ENCODE data around the gene TSPAN9.
A peak's percentile ranks its signal among the peaks of the same experiment; 100 is the strongest.

TSPAN9 gene

GRCh38 chr12:3045494-3045893 is 31.7 kb upstream of the TSPAN9 start:
- peaks cover 27% of the 10 kb centered on the region for H3K36me3 ChIP-seq (ENCODE audit: control insufficient read depth, insufficient read depth, low read length)
- peaks cover 5% of the 10 kb centered on the region for H3K4me1 ChIP-seq (ENCODE audit: control insufficient read depth, insufficient read depth, low read length, poor library complexity, severe bottlenecking)
- 100% methylated on average over 2 to 3 of the region's 5 CpGs for WGBS, 2 experiments (ENCODE audit: insufficient coverage in 2 of 2)
- no peak overlapping the region for H3K27ac ChIP-seq (ENCODE audit: low read depth, low read length, severe bottlenecking)
- no peaks in the 10 kb centered on the region for H3K9me3 ChIP-seq (ENCODE audit: control insufficient read depth, low read length)
- no peak overlapping the region for H3K4me3 ChIP-seq (ENCODE audit: extremely low read depth, insufficient read depth, low read length, poor library complexity, severe bottlenecking)

GRCh38 chr12:3045989-3046388 is 31.2 kb upstream of the TSPAN9 start:
- 100% methylated on average over 2 to 3 of the region's 7 CpGs for WGBS, 2 experiments (ENCODE audit: insufficient coverage in 2 of 2)
- no peak overlapping the region for H3K27ac ChIP-seq (ENCODE audit: low read depth, low read length, severe bottlenecking)
- H3K4me3 ChIP-seq (ENCODE audit: extremely low read depth, insufficient read depth, low read length, poor library complexity, severe bottlenecking), result no peak overlapping the region
- peaks cover 22% of the 10 kb centered on the region for H3K36me3 ChIP-seq (ENCODE audit: control insufficient read depth, insufficient read depth, low read length)
- H3K4me1 ChIP-seq (ENCODE audit: control insufficient read depth, insufficient read depth, low read length, poor library complexity, severe bottlenecking), result peaks cover 5% of the 10 kb centered on the region
- no peaks in the 10 kb centered on the region for H3K9me3 ChIP-seq (ENCODE audit: control insufficient read depth, low read length)

- Histone ChIP-seq H3K36me3 (ENCODE audit: control insufficient read depth, insufficient read depth, low read length) (peaks cover 17% of the 10 kb centered on the region), H3K27ac (ENCODE audit: low read depth, low read length, severe bottlenecking) (no peak overlapping the region), H3K4me1 (ENCODE audit: control insufficient read depth, insufficient read depth, low read length, poor library complexity, severe bottlenecking) (peaks cover 5% of the 10 kb centered on the region), H3K4me3 (ENCODE audit: extremely low read depth, insufficient read depth, low read length, poor library complexity, severe bottlenecking) (no peak overlapping the region), H3K9me3 (ENCODE audit: control insufficient read depth, low read length) (no peaks in the 10 kb centered on the region)
- 91 to 93% methylated on average over 14 of the region's 17 CpGs for WGBS, 2 experiments (ENCODE audit: insufficient coverage in 2 of 2)
These were observed 30.6 kb upstream of the TSPAN9 start for GRCh38 chr12:3046441-3047200.

GRCh38 chr12:3047961-3048360 is 29.2 kb upstream of the TSPAN9 start:
- Histone ChIP-seq H3K36me3 (ENCODE audit: control insufficient read depth, insufficient read depth, low read length) (peaks cover 5% of the 10 kb centered on the region), H3K4me1 (ENCODE audit: control insufficient read depth, insufficient read depth, low read length, poor library complexity, severe bottlenecking) (peaks cover 5% of the 10 kb centered on the region), H3K27ac (ENCODE audit: low read depth, low read length, severe bottlenecking) (no peak overlapping the region), H3K9me3 (ENCODE audit: control insufficient read depth, low read length) (no peaks in the 10 kb centered on the region), H3K4me3 (ENCODE audit: extremely low read depth, insufficient read depth, low read length, poor library complexity, severe bottlenecking) (no peak overlapping the region)
- 48 to 69% methylated on average over 7 of the region's 8 CpGs for WGBS, 2 experiments (ENCODE audit: insufficient coverage in 2 of 2)

- WGBS, 2 experiments (ENCODE audit: insufficient coverage in 2 of 2), result 90 to 100% methylated on average over 1 to 2 of the region's 4 CpGs
These were observed 28.6 kb upstream of the TSPAN9 start for GRCh38 chr12:3048540-3048939.

GRCh38 chr12:3049176-3049575 is 28.0 kb upstream of the TSPAN9 start:
- H3K9me3 ChIP-seq (ENCODE audit: control insufficient read depth, low read length), result no peaks in the 10 kb centered on the region
- H3K4me3 ChIP-seq (ENCODE audit: extremely low read depth, insufficient read depth, low read length, poor library complexity, severe bottlenecking), result no peak overlapping the region
- peaks cover 5% of the 10 kb centered on the region for H3K36me3 ChIP-seq (ENCODE audit: control insufficient read depth, insufficient read depth, low read length)
- peaks cover 5% of the 10 kb centered on the region for H3K4me1 ChIP-seq (ENCODE audit: control insufficient read depth, insufficient read depth, low read length, poor library complexity, severe bottlenecking)
- WGBS, 2 experiments (ENCODE audit: insufficient coverage in 2 of 2), result 90 to 97% methylated on average over 8 of the region's 9 CpGs
- H3K27ac ChIP-seq (ENCODE audit: low read depth, low read length, severe bottlenecking), result no peak overlapping the region

More at GRCh38 chr12:3048540-3048939, 28.6 kb upstream of the TSPAN9 start:
- Histone ChIP-seq H3K4me1 (ENCODE audit: control insufficient read depth, insufficient read depth, low read length, poor library complexity, severe bottlenecking) (peaks cover 5% of the 10 kb centered on the region), H3K36me3 (ENCODE audit: control insufficient read depth, insufficient read depth, low read length) (peaks cover 5% of the 10 kb centered on the region), H3K9me3 (ENCODE audit: control insufficient read depth, low read length) (no peaks in the 10 kb centered on the region), H3K27ac (ENCODE audit: low read depth, low read length, severe bottlenecking) (no peak overlapping the region), H3K4me3 (ENCODE audit: extremely low read depth, insufficient read depth, low read length, poor library complexity, severe bottlenecking) (no peak overlapping the region)

- Histone ChIP-seq H3K4me1 (ENCODE audit: control insufficient read depth, insufficient read depth, low read length, poor library complexity, severe bottlenecking) (peaks cover 5% of the 10 kb centered on the region), H3K4me3 (ENCODE audit: extremely low read depth, insufficient read depth, low read length, poor library complexity, severe bottlenecking) (no peak overlapping the region), H3K36me3 (ENCODE audit: control insufficient read depth, insufficient read depth, low read length) (peaks cover 3% of the 10 kb centered on the region), H3K9me3 (ENCODE audit: control insufficient read depth, low read length) (no peaks in the 10 kb centered on the region), H3K27ac (ENCODE audit: low read depth, low read length, severe bottlenecking) (no peak overlapping the region)
- 83 to 94% methylated on average over 7 to 9 of the region's 11 CpGs for WGBS, 2 experiments (ENCODE audit: insufficient coverage in 2 of 2)
These were observed 27.4 kb upstream of the TSPAN9 start for GRCh38 chr12:3049611-3050249.

- Histone ChIP-seq H3K36me3 (ENCODE audit: control insufficient read depth, insufficient read depth, low read length) (no peaks in the 10 kb centered on the region), H3K4me1 (ENCODE audit: control insufficient read depth, insufficient read depth, low read length, poor library complexity, severe bottlenecking) (peaks cover 8% of the 10 kb centered on the region), H3K4me3 (ENCODE audit: extremely low read depth, insufficient read depth, low read length, poor library complexity, severe bottlenecking) (no peak overlapping the region), H3K9me3 (ENCODE audit: control insufficient read depth, low read length) (no peaks in the 10 kb centered on the region), H3K27ac (ENCODE audit: low read depth, low read length, severe bottlenecking) (no peak overlapping the region)
- 85 to 90% methylated on average over 7 of the region's 7 CpGs for WGBS, 2 experiments (ENCODE audit: insufficient coverage in 2 of 2)
These were observed 22.8 kb upstream of the TSPAN9 start for GRCh38 chr12:3054374-3054773.

GRCh38 chr12:3055026-3055703 is 22.0 kb upstream of the TSPAN9 start:
- 72 to 82% methylated on average over 12 of the region's 12 CpGs for WGBS, 2 experiments (ENCODE audit: insufficient coverage in 2 of 2)
- H3K27ac ChIP-seq (ENCODE audit: low read depth, low read length, severe bottlenecking), result peak overlapping the region; percentile 75
- H3K36me3 ChIP-seq (ENCODE audit: control insufficient read depth, insufficient read depth, low read length), result no peaks in the 10 kb centered on the region
- H3K4me3 ChIP-seq (ENCODE audit: extremely low read depth, insufficient read depth, low read length, poor library complexity, severe bottlenecking), result no peak overlapping the region
- no peaks in the 10 kb centered on the region for H3K9me3 ChIP-seq (ENCODE audit: control insufficient read depth, low read length)
- H3K4me1 ChIP-seq (ENCODE audit: control insufficient read depth, insufficient read depth, low read length, poor library complexity, severe bottlenecking), result peaks cover 8% of the 10 kb centered on the region

- WGBS, 2 experiments (ENCODE audit: insufficient coverage in 2 of 2), result 77 to 81% methylated on average over 7 to 8 of the region's 8 CpGs
- peak overlapping the region; percentile 75 for H3K27ac ChIP-seq (ENCODE audit: low read depth, low read length, severe bottlenecking)
These were observed 21.3 kb upstream of the TSPAN9 start for GRCh38 chr12:3055704-3056467.

More at GRCh38 chr12:3055704-3056467, 21.3 kb upstream of the TSPAN9 start:
- Histone ChIP-seq H3K36me3 (ENCODE audit: control insufficient read depth, insufficient read depth, low read length) (no peaks in the 10 kb centered on the region), H3K4me1 (ENCODE audit: control insufficient read depth, insufficient read depth, low read length, poor library complexity, severe bottlenecking) (peaks cover 8% of the 10 kb centered on the region), H3K4me3 (ENCODE audit: extremely low read depth, insufficient read depth, low read length, poor library complexity, severe bottlenecking) (no peak overlapping the region), H3K9me3 (ENCODE audit: control insufficient read depth, low read length) (no peaks in the 10 kb centered on the region)

Data from mesodermal cell (in vitro differentiated cells).